GM12878 (cell line): ENCODE results near the gene JADE2. TPM values are rescaled to one million over a fixed set of nuclear protein-coding genes. Genes with fewer than 3 reads are reported as not detected.
A peak's percentile ranks its signal among the peaks of the same experiment; 100 is the strongest.

ENCODE experiments used
- ATAC-seq: fragments of 200-7000 bp; cut with Tn5 transposase; 3 replicates; pipeline ENCODE4 v1.9.1; 2020; ENCODE audit warnings: mild to moderate bottlenecking, moderate library complexity
- BruUV-seq: library from RNA; stranded (reverse); fragments of 400-500 nt; replicated peaks from 2 replicates; lab custom pipeline; 2021; lab: Mats Ljungman, UMichigan
- CTCF ChIA-PET: fragments of 300-600 bp; sonication (Branson Sonifier 250); formaldehyde crosslinking; extraction: SDS; loops from one replicate; lab custom pipeline; 2021; ENCODE audit warnings: inconsistent platforms; lab: Yijun Ruan, JAX
- POLR2A ChIA-PET: fragments of 350-600 bp; formaldehyde crosslinking; extraction: SDS; loops from one replicate; lab custom pipeline; 2021; ENCODE audit warnings: inconsistent platforms; lab: Charles Lee
- RAD21 ChIA-PET: fragments of 300-600 bp; sonication (Branson Sonifier 250); formaldehyde crosslinking; loops from one replicate; lab custom pipeline; 2023; ENCODE audit warnings: antibody characterized with exemption; ENCODE audit not compliant: unreplicated experiment; lab: Charles Lee
- SMC1A ChIA-PET: fragments of 300-600 bp; sonication (Branson Sonifier 250); formaldehyde crosslinking; loops from one replicate; lab custom pipeline; 2023; ENCODE audit not compliant: unreplicated experiment, uncharacterized antibody; lab: Charles Lee
- DNase-seq: peaks from one replicate; pipeline ENCODE4 v3.0.0-alpha.2; 2011; ENCODE audit warnings: low read depth, low spot score
- FAIRE-seq: peaks from 3 replicates; lab custom pipeline; 2011; peaks lifted over from hg19 to GRCh38; lab: Jason Lieb, UNC
- H2AFZ ChIP-seq: 2 replicates; pipeline ENCODE4 v1.6.0; 2011; ENCODE audit warnings: low read depth, low read length, control low read depth; ENCODE audit not compliant: control insufficient read depth
- H3K27ac ChIP-seq: 2 replicates; pipeline ENCODE4 v1.5.1; 2011; ENCODE audit warnings: control low read depth; ENCODE audit not compliant: control insufficient read depth, insufficient read depth
- H3K27me3 ChIP-seq, 2 experiments: replicated peaks in 1 of 2; 2 replicates each; pipeline versions ENCODE4 v1.6.0 to v1.6.1; 2011; ENCODE audit warnings: low read length in 1 of 2; ENCODE audit not compliant: control insufficient read depth in 2 of 2, insufficient read depth in 2 of 2
- H3K36me3 ChIP-seq, 2 experiments: 2 replicates each; pipeline ENCODE4 v1.5.1; 2011; ENCODE audit warnings: low read length in 1 of 2; ENCODE audit not compliant: control insufficient read depth in 2 of 2, insufficient read depth in 2 of 2
- H3K4me1 ChIP-seq: 2 replicates; pipeline ENCODE4 v1.6.1; 2011; ENCODE audit warnings: mild to moderate bottlenecking, low read length, moderate library complexity, mixed read lengths; ENCODE audit not compliant: control insufficient read depth, insufficient read depth
- H3K4me2 ChIP-seq: 2 replicates; pipeline ENCODE4 v1.6.0; 2011; ENCODE audit warnings: control low read depth; ENCODE audit not compliant: control insufficient read depth, insufficient read depth
- H3K4me3 ChIP-seq: fragments of 200-600 bp; sonication (generic); 2 replicates; pipeline ENCODE4 v1.5.1; 2016
- H3K79me2 ChIP-seq: 2 replicates; pipeline ENCODE4 v1.6.0; 2011; ENCODE audit warnings: low read length; ENCODE audit not compliant: control insufficient read depth, insufficient read depth
- H3K9ac ChIP-seq: 2 replicates; pipeline ENCODE4 v1.8.0; 2011; ENCODE audit warnings: low read length, control low read depth, mixed read lengths; ENCODE audit not compliant: control insufficient read depth, insufficient read depth
- H3K9me3 ChIP-seq: replicated peaks from 3 replicates; pipeline ENCODE4 v1.5.1; 2011; ENCODE audit warnings: mild to moderate bottlenecking, low read length; ENCODE audit not compliant: control insufficient read depth, insufficient read depth
- H4K20me1 ChIP-seq: 2 replicates; pipeline ENCODE4 v1.6.0; 2011; ENCODE audit not compliant: control insufficient read depth, insufficient read depth
- CHD2 ChIP-seq: IDR thresholded peaks from 2 replicates; pipeline ENCODE4 v1.6.1; 2011; ENCODE audit warnings: low read depth, low read length, improper control_type of control experiment, borderline replicate concordance
- EED ChIP-seq: sonication (generic); IDR thresholded peaks from 2 replicates; pipeline ENCODE4 v1.6.1; 2016; ENCODE audit warnings: antibody characterized with exemption, low read depth
- HDGF ChIP-seq: fragments of 450-650 bp; IDR thresholded peaks from 2 replicates; pipeline ENCODE4 v1.6.1; 2016; ENCODE audit warnings: antibody characterized with exemption
- POLR2AphosphoS5 ChIP-seq: IDR thresholded peaks from 2 replicates; pipeline ENCODE4 v1.6.1; 2011; ENCODE audit warnings: mild to moderate bottlenecking, low read length, inconsistent platforms
- SUPT20H ChIP-seq: IDR thresholded peaks from 2 replicates; pipeline ENCODE4 v1.6.1; 2011; ENCODE audit warnings: low read depth, mild to moderate bottlenecking, low read length, moderate library complexity, borderline replicate concordance; ENCODE audit not compliant: control insufficient read depth
- WGBS: methylation state at CpG from one replicate; pipeline ENCODE4 v1.1.6; 2016; ENCODE audit warnings: low lambda C conversion rate; ENCODE audit not compliant: insufficient replicate concordance, insufficient coverage; ENCODE audit errors: missing lambda C conversion rate; 5-methylcytosine and 5-hydroxymethylcytosine counted together
- in situ Hi-C: fragments of 300-500 bp; cut with MboI; formaldehyde crosslinking; loops from 9 replicates; pipeline ENCODE4 v1.14.3; 2018; ENCODE audit warnings: mixed read lengths
- intact Hi-C: fragments of 100-400 bp; cut with micrococcal nuclease; formaldehyde crosslinking; loops from one replicate; pipeline ENCODE4 v1.14.2; 2022; ENCODE audit not compliant: unreplicated experiment
- polyA plus RNA-seq, 11 experiments: library from polyadenylated mRNA; depleted of rRNA in 4 of 11; unstranded in 6 of 11; stranded (reverse) in 5 of 11; fragments of >200 nt; fragmentation: Nextera tagmentation in 4 of 11; fragmentation: Illumina TruSeq in 1 of 11; extraction: Ambion mirVana in 4 of 11; extraction: Trizol in 1 of 11; gene quantifications; 1 replicate in 1 of 11; 2 replicates in 10 of 11; pipeline versions ENCODE4 v1.2.1 to v1.2.3, GENCODE V29; 2011 to 2016; ENCODE audit warnings: inconsistent platforms in 2 of 11, missing spikeins in 2 of 11, low read depth in 1 of 11
- total RNA-seq, 4 experiments: library from RNA; depleted of rRNA in 3 of 4; stranded (reverse); fragments of >200 nt in 3 of 4; fragmentation: Illumina TruSeq in 1 of 4; extraction: Trizol in 1 of 4; gene quantifications; 2 replicates each; pipeline versions ENCODE4 v1.2.1 to v1.2.3, GENCODE V29; 2013 to 2021
- TF ChIP-seq, protein P1 (sequence below), 3 experiments: IDR thresholded peaks in 2 of 3; conservative IDR thresholded peaks in 1 of 3; 2 replicates each; pipeline ENCODE4 v1.5.1; 2011; ENCODE audit warnings: low read depth in 3 of 3, low read length in 3 of 3, mild to moderate bottlenecking in 3 of 3, control low read depth in 2 of 3, moderate library complexity in 2 of 3, inconsistent platforms in 1 of 3, mixed read lengths in 1 of 3; ENCODE audit not compliant: control insufficient read depth in 2 of 3, insufficient read depth in 1 of 3; ENCODE audit errors: extremely low read depth in 1 of 3

JADE2 gene
- total and polyA plus RNA-seq, 10 of the 15 experiments (the other 5 are each of a cell fraction or from before 2014, with no cell fraction given): 1.5 to 67.0 (median 22.4) TPM

DNA sequence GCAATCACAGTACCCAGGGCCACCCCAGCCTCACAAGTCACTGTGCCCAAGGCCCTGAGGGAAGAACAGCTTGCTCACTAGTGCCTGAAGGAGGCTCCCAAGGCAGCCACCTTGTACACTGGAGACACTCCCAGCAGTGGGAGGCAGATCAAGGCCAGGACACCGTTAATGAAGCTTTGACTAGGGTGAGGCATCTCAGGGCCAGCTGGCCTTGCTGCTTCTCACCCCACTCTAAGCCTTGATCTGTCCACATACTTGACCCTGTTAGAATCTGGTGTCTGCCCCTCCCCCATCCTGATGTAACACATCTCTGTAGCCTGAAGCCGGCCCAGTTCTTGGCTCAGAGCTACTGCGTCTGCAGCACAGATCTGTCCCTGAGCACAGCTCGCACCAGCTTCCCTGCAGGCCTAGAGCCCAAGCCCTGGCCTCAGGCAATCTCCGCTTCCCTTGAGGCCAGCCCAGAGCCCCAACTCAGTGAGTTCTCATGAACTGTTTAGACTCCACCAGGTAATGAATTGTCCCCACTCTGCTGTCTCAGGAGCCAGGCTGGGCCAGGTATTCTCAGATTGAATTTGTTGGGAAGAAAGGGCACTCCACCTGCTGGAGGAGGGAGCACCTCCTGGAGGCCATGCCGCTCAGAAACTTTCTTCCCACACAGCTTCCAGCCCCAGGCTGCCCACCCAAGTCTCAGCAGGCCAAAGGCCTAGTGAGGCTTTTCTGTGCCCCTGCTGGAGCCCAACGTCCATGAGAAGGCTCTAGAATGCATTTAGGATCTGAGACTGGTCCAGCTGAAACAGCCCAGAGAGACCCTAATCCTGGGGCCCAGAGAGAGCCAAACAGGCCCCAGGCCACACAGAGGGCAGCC lies 13.4 kb upstream of the JADE2 start:
- H3K9ac ChIP-seq: no peak overlapping the region
- CTCF ChIA-PET: interaction anchor here (1.4 to 1.9 kb wide), 3 partner anchors 9 to 66 kb away, joined by 3 to 7 read pairs (median 5); no protein-coding TSS in a partner anchor
- in situ Hi-C loops: no loop called here
- POLR2A ChIA-PET: interaction anchor here (0.8 to 1.2 kb wide), 2 partner anchors 8 to 16 kb away, joined by 3 to 4 read pairs; no protein-coding TSS in a partner anchor
- TF ChIP-seq POLR2AphosphoS5: no peak
- no peak for TF ChIP-seq HDGF
- TF ChIP-seq SUPT20H: no peak
- TF ChIP-seq, protein P1, sequence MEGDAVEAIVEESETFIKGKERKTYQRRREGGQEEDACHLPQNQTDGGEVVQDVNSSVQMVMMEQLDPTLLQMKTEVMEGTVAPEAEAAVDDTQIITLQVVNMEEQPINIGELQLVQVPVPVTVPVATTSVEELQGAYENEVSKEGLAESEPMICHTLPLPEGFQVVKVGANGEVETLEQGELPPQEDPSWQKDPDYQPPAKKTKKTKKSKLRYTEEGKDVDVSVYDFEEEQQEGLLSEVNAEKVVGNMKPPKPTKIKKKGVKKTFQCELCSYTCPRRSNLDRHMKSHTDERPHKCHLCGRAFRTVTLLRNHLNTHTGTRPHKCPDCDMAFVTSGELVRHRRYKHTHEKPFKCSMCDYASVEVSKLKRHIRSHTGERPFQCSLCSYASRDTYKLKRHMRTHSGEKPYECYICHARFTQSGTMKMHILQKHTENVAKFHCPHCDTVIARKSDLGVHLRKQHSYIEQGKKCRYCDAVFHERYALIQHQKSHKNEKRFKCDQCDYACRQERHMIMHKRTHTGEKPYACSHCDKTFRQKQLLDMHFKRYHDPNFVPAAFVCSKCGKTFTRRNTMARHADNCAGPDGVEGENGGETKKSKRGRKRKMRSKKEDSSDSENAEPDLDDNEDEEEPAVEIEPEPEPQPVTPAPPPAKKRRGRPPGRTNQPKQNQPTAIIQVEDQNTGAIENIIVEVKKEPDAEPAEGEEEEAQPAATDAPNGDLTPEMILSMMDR (IDR thresholded peaks at IDR 0.05 in 2 of 3, conservative IDR thresholded peaks at IDR 0.05 in 1 of 3; ENCODE audit: control insufficient read depth in 2 of 3, extremely low read depth in 1 of 3, insufficient read depth in 1 of 3, low read depth in 3 of 3, low read length in 3 of 3): peak in 1 of 3 experiments; percentile 15; a peak in 2 of 6 replicates
- no peak for TF ChIP-seq EED
- TF ChIP-seq CHD2: no peak
- no peak overlapping the region for H3K4me3 ChIP-seq
- SMC1A ChIA-PET: interaction anchor here (0.9 to 1.8 kb wide), 3 partner anchors 16 to 101 kb away, joined by 3 to 4 read pairs (median 3); partner anchors contain the start of gene CDKN2AIPNL
- BruUV-seq: no TSS peak
- H3K27me3 ChIP-seq: no peaks in the 10 kb centered on the region
- FAIRE-seq: no peak
- peak; percentile 14; the same call in 2 of the 3 replicates for ATAC-seq
- no peak overlapping the region for H3K27ac ChIP-seq
- H3K36me3 ChIP-seq: no peaks in the 10 kb centered on the region
- 78% methylated on average over 7 of the region's 7 CpGs for WGBS
- H4K20me1 ChIP-seq: no peaks in the 10 kb centered on the region
- no peaks in the 10 kb centered on the region for H3K79me2 ChIP-seq
- H3K4me1 ChIP-seq: no peaks in the 10 kb centered on the region
- H3K9me3 ChIP-seq: no peaks in the 10 kb centered on the region
- no peak overlapping the region for H3K4me2 ChIP-seq
- no peak for DNase-seq
- H2AFZ ChIP-seq: no peak overlapping the region
- RAD21 ChIA-PET: interaction anchor here (0.6 to 2.0 kb wide), 7 partner anchors 9 to 155 kb away, joined by 3 to 7 read pairs (median 4); partner anchors contain the start of gene CDKN2AIPNL
- intact Hi-C loops: no loop called here
